Neural cell (in vitro differentiated cells): ENCODE measurements around the gene CREB1. TPM values are rescaled to one million over a fixed set of nuclear protein-coding genes. Genes with fewer than 3 reads are reported as not detected.

ENCODE experiments used
- H2AFZ ChIP-seq: fragments of 200-600, 300-800 bp; sonication (generic), shearing (Covaris generic); 2 replicates; pipeline ENCODE4 v1.6.0; 2014; ENCODE audit warnings: low read depth, mild to moderate bottlenecking, antibody characterized with exemption, low read length, moderate library complexity
- H3F3A ChIP-seq: fragments of 200-600 bp; shearing (Covaris generic); 2 replicates; pipeline ENCODE4 v1.6.1; 2016; ENCODE audit warnings: mild to moderate bottlenecking, moderate library complexity, mixed read lengths, antibody characterized with exemption, low read length; ENCODE audit not compliant: insufficient read depth, poor library complexity, severe bottlenecking
- H3K27ac ChIP-seq: fragments of 200-600, 300-800 bp; sonication (generic), shearing (Covaris generic); 2 replicates; pipeline ENCODE4 v1.5.1; 2014; ENCODE audit warnings: mild to moderate bottlenecking, low read length, moderate library complexity
- H3K27me3 ChIP-seq: fragments of 300-800, 200-600 bp; sonication (generic), shearing (Covaris generic); 2 replicates; pipeline ENCODE4 v1.6.0; 2014; ENCODE audit warnings: mild to moderate bottlenecking, low read depth, low read length, moderate library complexity; ENCODE audit not compliant: insufficient read depth
- H3K36me3 ChIP-seq: fragments of 300-800, 200-600 bp; sonication (generic), shearing (Covaris generic); 2 replicates; pipeline ENCODE4 v1.5.1; 2014; ENCODE audit warnings: mild to moderate bottlenecking, antibody characterized with exemption, low read length, moderate library complexity; ENCODE audit not compliant: insufficient read depth
- H3K4me2 ChIP-seq: fragments of 300-800, 200-600 bp; sonication (generic), shearing (Covaris generic); 2 replicates; pipeline ENCODE4 v1.6.0; 2014; ENCODE audit warnings: mild to moderate bottlenecking, low read length
- H3K4me3 ChIP-seq: fragments of 300-800, 200-600 bp; sonication (generic), shearing (Covaris generic); 2 replicates; pipeline ENCODE4 v1.5.1; 2014; ENCODE audit warnings: mild to moderate bottlenecking, low read length, moderate library complexity
- H3K79me2 ChIP-seq: fragments of 200-600 bp; shearing (Covaris generic); replicated peaks from 2 replicates; pipeline ENCODE4 v1.6.0; 2014; ENCODE audit warnings: mild to moderate bottlenecking, low read length, moderate library complexity; ENCODE audit not compliant: insufficient read depth
- H3K9ac ChIP-seq: fragments of 300-800, 200-600 bp; sonication (generic), shearing (Covaris generic); 2 replicates; pipeline ENCODE4 v1.6.1; 2016; ENCODE audit warnings: mild to moderate bottlenecking, low read length, mixed read lengths
- H3K9me2 ChIP-seq: fragments of 200-600 bp; shearing (Covaris generic); 2 replicates; pipeline ENCODE4 v1.6.1; 2016; ENCODE audit warnings: mild to moderate bottlenecking, low read length, mixed read lengths; ENCODE audit not compliant: insufficient read depth
- H3K9me3 ChIP-seq: fragments of 200-600, 300-800 bp; sonication (generic), shearing (Covaris generic); 2 replicates; pipeline ENCODE4 v1.6.1; 2016; ENCODE audit warnings: mild to moderate bottlenecking, mixed run types, low read length, moderate library complexity, mixed read lengths
- H4K20me1 ChIP-seq: fragments of 200-600 bp; shearing (Covaris generic); 2 replicates; pipeline ENCODE4 v1.6.1; 2016; ENCODE audit warnings: mild to moderate bottlenecking, mixed run types; ENCODE audit not compliant: insufficient read depth
- CTCF ChIP-seq: fragments of 450-650 bp; IDR thresholded peaks from 2 replicates; pipeline ENCODE4 v1.5.1; 2014; ENCODE audit warnings: antibody characterized with exemption, mild to moderate bottlenecking, moderate library complexity; ENCODE audit not compliant: poor library complexity, severe bottlenecking
- EP300 ChIP-seq: fragments of 450-650 bp; conservative IDR thresholded peaks from 2 replicates; pipeline ENCODE4 v1.6.1; 2014; ENCODE audit warnings: antibody characterized with exemption, mild to moderate bottlenecking, moderate library complexity; ENCODE audit not compliant: poor library complexity, severe bottlenecking
- EZH2 ChIP-seq: fragments of 200-600, 300-800 bp; shearing (Covaris generic), sonication (generic); IDR thresholded peaks from 2 replicates; pipeline ENCODE4 v1.6.1; 2014; ENCODE audit warnings: antibody characterized with exemption, low read length, borderline replicate concordance, mild to moderate bottlenecking; ENCODE audit not compliant: insufficient read depth, poor library complexity, severe bottlenecking
- MXI1 ChIP-seq: fragments of 450-650 bp; conservative IDR thresholded peaks from 2 replicates; pipeline ENCODE4 v1.6.1; 2014; ENCODE audit warnings: antibody characterized with exemption, mild to moderate bottlenecking; ENCODE audit not compliant: poor library complexity, severe bottlenecking
- POLR2AphosphoS5 ChIP-seq: IDR thresholded peaks from 2 replicates; pipeline ENCODE4 v1.6.1; 2012
- RAD21 ChIP-seq: fragments of 450-650 bp; conservative IDR thresholded peaks from 2 replicates; pipeline ENCODE4 v1.6.1; 2014; ENCODE audit warnings: antibody characterized with exemption, mild to moderate bottlenecking, moderate library complexity
- SMC3 ChIP-seq: fragments of 450-650 bp; conservative IDR thresholded peaks from 2 replicates; pipeline ENCODE4 v1.6.1; 2014; ENCODE audit warnings: antibody characterized with exemption, mild to moderate bottlenecking, moderate library complexity; ENCODE audit not compliant: poor library complexity
- TAF1 ChIP-seq: IDR thresholded peaks from 2 replicates; pipeline ENCODE4 v1.6.1; 2012; ENCODE audit warnings: low read depth
- polyA plus RNA-seq: library from polyadenylated mRNA; depleted of rRNA; stranded (reverse); fragments of >200 nt; gene quantifications from 2 replicates; pipeline ENCODE4 v1.2.3, GENCODE V29; 2014
- TF ChIP-seq, protein P1 (sequence below): IDR thresholded peaks from 2 replicates; pipeline ENCODE4 v1.6.1; 2012; ENCODE audit warnings: borderline replicate concordance

The CREB1 gene
- polyA plus RNA-seq, 1 donor from 2014 or later = 38.7 TPM

- H3K9me3 ChIP-seq = no peaks in the 10 kb centered on the region
- H3K4me2 ChIP-seq = no peak overlapping the region
- TF ChIP-seq EP300 = no peak
- TF ChIP-seq CTCF = no peak
- no peak for TF ChIP-seq MXI1
- TF ChIP-seq POLR2AphosphoS5 = no peak
- no peak for TF ChIP-seq RAD21
- TF ChIP-seq SMC3 = no peak
- no peak for TF ChIP-seq EZH2
- no peak for TF ChIP-seq TAF1
- TF ChIP-seq, protein P1, sequence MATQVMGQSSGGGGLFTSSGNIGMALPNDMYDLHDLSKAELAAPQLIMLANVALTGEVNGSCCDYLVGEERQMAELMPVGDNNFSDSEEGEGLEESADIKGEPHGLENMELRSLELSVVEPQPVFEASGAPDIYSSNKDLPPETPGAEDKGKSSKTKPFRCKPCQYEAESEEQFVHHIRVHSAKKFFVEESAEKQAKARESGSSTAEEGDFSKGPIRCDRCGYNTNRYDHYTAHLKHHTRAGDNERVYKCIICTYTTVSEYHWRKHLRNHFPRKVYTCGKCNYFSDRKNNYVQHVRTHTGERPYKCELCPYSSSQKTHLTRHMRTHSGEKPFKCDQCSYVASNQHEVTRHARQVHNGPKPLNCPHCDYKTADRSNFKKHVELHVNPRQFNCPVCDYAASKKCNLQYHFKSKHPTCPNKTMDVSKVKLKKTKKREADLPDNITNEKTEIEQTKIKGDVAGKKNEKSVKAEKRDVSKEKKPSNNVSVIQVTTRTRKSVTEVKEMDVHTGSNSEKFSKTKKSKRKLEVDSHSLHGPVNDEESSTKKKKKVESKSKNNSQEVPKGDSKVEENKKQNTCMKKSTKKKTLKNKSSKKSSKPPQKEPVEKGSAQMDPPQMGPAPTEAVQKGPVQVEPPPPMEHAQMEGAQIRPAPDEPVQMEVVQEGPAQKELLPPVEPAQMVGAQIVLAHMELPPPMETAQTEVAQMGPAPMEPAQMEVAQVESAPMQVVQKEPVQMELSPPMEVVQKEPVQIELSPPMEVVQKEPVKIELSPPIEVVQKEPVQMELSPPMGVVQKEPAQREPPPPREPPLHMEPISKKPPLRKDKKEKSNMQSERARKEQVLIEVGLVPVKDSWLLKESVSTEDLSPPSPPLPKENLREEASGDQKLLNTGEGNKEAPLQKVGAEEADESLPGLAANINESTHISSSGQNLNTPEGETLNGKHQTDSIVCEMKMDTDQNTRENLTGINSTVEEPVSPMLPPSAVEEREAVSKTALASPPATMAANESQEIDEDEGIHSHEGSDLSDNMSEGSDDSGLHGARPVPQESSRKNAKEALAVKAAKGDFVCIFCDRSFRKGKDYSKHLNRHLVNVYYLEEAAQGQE = no peak
- no peaks in the 10 kb centered on the region for H3K27me3 ChIP-seq
- no peak overlapping the region for H3K27ac ChIP-seq
- H3K79me2 ChIP-seq = no peaks in the 10 kb centered on the region
- H3F3A ChIP-seq = no peaks in the 10 kb centered on the region
- H4K20me1 ChIP-seq = no peaks in the 10 kb centered on the region
- H2AFZ ChIP-seq = no peak overlapping the region
- H3K9ac ChIP-seq = no peak overlapping the region
- no peaks in the 10 kb centered on the region for H3K9me2 ChIP-seq
- no peaks in the 10 kb centered on the region for H3K36me3 ChIP-seq
- no peak overlapping the region for H3K4me3 ChIP-seq
Measured at GRCh38 chr2:207497596-207497995, 32.2 kb upstream of the CREB1 start.

DNA sequence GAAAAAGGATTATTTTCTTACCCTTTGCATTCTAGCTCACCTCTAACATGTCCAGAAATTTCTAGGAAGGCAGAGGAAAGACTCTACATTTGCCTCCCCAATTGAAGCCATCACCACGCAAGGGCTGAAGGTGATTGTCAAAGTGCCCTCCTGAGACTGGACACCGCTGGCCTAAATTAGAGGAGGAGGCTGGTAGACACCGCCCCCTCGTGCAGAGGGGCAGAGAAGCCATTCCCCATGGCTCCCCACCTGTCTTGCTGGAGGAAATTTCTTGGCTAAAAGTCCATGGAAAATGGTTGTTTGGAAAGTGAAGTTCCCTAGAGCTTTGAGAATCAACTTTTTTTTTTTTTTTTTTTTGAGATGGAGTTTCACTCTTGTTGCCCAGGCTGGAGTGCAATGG is 31.3 kb upstream of the CREB1 start:
- Histone ChIP-seq H4K20me1 (no peaks in the 10 kb centered on the region), H3K79me2 (no peaks in the 10 kb centered on the region), H3K9me3 (no peaks in the 10 kb centered on the region), H3K27me3 (no peaks in the 10 kb centered on the region), H2AFZ (no peak overlapping the region), H3K36me3 (no peaks in the 10 kb centered on the region), H3F3A (no peaks in the 10 kb centered on the region), H3K9ac (no peak overlapping the region), H3K4me2 (no peak overlapping the region), H3K4me3 (no peak overlapping the region), H3K9me2 (no peaks in the 10 kb centered on the region), H3K27ac (no peak overlapping the region)
- TF ChIP-seq EZH2 (no peak), EP300 (no peak), SMC3 (no peak), RAD21 (no peak), CTCF (no peak), TAF1 (no peak), POLR2AphosphoS5 (no peak), MXI1 (no peak)
- TF ChIP-seq, protein P1 = no peak
